Measurements from ENCODE around the gene SLC50A1.
"Not testable (repeated sequence)": the region's sequence is repeated elsewhere in the genome, so short reads cannot be mapped to it uniquely, and the experiment has no call there.

SLC50A1 gene

GRCh38 chr1:155116113-155116764 lies 19.4 kb upstream of the SLC50A1 start:
- DNase-seq (ENCODE audit: low read depth), result no peak

DNA sequence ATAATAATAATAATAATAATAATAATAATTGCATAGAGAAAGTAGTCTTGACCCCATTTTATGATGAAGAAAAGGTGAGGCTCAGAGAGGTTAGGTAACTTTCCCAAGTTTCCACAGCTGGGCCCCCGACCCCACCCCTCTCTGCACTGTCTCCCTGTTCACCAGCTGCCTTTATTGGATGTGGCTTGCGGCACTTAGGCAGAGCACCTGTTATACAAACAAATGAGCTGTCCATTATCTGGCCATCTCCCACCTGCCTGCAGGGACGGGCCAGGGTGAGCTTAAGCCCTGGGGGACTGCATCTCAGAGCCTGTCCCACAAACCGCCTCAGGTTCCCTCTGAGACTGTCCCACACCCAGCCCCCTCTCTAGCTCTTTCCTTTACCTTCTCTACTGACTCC lies 18.0 kb upstream of the SLC50A1 start:
- no peak for DNase-seq (ENCODE audit: low read depth)

- DNase-seq (ENCODE audit: low read depth), result not testable (repeated sequence)
These were observed 17.6 kb upstream of the SLC50A1 start for GRCh38 chr1:155118090-155118489.

DNA sequence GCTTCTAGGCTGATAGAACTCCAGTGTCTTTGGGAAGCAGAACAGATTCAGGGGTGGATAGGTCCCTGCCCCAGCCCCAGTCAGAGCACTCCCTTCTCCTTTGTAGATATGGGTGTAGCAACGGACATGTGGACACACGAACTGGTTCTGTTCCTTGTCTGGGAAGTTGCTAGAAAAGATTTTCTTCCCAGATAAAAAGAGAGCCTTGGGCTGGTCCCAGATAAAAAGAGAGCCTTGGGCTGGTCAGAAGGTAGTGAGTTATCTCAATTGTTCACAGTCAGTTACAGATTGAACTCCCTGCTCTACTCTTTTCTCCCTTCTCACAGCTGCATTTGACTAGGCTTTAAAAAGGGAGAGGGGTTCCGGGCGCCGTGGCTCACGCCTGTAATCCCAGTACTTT lies 15.4 kb upstream of the SLC50A1 start:
- DNase-seq (ENCODE audit: low read depth), result no peak

DNA sequence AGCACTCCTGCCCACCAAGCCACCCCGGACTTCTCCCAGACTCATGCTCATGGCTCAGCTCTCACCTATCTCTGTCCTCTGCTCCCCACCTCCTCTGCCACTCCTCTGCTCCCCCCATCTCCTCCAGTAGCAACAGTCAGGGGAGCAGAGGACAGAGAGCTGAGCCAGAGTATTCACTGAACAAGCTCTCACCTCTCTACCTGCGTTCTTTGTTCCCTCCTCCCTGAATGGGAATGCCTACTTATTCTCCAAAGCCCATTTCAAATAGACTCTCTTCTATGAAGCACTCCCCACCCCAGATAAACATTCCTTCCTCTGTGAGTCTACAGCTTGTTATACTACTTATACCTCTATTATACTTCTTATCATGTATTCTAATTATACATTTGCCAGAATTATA lies 14.4 kb upstream of the SLC50A1 start:
- no peak for DNase-seq (ENCODE audit: low read depth)

GRCh38 chr1:155122308-155122707 lies 13.3 kb upstream of the SLC50A1 start:
- DNase-seq (ENCODE audit: low read depth), result no peak

DNA sequence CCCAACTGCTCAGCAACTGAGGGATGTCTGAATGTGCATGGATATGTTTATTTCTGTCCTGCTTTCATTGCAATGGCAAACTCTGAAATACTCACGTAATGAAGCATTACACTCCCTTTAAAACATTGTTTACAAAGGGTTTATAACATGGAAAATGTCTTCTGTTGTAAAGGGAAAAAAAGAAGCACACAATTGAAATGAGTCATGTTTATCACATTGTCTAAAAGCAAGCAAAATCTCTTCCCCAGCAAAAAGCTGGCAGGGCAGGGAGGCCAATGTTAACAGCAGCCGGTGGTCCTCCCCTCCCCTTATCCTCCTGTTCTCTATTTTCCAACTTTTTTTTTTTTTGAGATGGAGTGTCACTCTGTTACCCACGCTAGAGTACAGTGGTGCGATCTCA lies 11.9 kb upstream of the SLC50A1 start:
- DNase-seq (ENCODE audit: low read depth), result no peak

GRCh38 chr1:155124503-155125463 lies 10.9 kb upstream of the SLC50A1 start:
- DNase-seq (ENCODE audit: low read depth), result no peak

- no peak for DNase-seq (ENCODE audit: low read depth)
These were observed 10.1 kb upstream of the SLC50A1 start for GRCh38 chr1:155125511-155125945.

GRCh38 chr1:155125946-155126555 lies 9.6 kb upstream of the SLC50A1 start:
- DNase-seq (ENCODE audit: low read depth), result no peak

DNA sequence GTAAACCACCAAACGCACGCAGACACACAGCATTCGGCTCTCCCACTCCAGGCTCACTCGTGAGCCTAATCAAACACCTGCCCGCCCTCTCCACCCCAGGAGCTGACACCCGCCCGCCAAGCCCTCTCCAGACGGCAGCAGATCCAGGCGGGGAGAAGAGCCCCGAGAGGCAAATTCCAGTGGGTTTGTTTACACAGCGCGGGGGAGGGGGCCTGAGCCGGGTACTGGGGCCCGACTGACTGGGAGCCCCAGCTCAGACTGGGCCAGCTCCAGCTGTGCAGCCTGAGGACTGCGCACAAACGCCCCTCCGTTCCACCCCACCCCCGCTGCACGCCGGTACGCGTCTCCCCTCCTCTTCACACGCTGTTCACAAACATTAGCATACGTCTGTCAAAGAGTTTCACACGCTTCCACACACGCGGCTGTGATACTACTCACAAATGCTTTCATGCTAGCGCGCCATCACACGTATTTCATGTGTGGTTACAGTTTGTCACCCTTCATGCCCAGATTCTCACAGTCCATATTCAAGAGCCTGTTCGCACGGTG lies 9.0 kb upstream of the SLC50A1 start:
- no peak for DNase-seq (ENCODE audit: low read depth)

DNA sequence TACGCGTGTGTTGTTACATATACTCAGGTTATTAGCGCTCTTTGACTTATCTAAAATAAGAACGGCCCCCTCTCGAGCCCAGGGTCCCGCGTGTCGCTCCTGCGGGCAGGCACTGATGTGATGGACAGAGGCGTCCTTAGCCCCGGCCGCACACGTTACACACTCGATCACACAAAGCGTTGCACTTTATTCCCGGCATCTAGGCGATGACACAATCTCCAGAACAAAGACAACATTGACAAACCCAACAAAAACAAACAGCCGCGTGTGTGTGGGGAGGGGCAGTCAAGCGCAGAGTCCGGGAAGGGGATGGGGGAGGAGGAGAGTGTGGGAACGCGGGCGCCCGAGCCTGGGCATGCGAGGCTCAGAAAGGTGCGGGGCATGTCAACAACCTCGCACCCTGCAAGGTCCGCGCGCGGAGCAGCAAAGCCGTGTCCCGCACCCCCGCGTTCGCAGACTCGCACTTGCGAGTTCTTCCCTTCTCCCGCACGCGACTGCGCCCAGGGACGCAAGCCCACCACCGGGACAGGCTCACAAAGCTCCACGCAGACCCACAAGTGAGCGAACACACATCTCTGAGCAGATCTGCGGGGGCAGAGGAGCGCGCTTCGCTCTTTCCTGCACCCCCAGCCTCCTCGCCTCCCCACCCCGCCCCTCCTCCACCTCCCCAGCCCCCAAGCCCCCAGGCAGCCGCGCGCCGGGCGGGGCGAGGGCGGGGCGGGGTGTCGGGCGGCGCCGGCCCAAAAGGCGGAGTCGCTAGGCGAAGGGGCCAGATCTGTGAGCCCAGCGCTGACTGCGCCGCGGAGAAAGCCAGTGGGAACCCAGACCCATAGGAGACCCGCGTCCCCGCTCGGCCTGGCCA lies 8.3 kb upstream of the SLC50A1 start, which contains the start of gene EFNA1:
TSS of gene EFNA1 (plus strand) at position 772 of the 862 bp plus-strand sequence. CDS start 102 bp downstream, outside the sequence.
- DNase-seq (ENCODE audit: low read depth), result peak; percentile 27

GRCh38 chr1:155127967-155128754 lies 7.5 kb upstream of the SLC50A1 start:
- no peak for DNase-seq (ENCODE audit: low read depth)

DNA sequence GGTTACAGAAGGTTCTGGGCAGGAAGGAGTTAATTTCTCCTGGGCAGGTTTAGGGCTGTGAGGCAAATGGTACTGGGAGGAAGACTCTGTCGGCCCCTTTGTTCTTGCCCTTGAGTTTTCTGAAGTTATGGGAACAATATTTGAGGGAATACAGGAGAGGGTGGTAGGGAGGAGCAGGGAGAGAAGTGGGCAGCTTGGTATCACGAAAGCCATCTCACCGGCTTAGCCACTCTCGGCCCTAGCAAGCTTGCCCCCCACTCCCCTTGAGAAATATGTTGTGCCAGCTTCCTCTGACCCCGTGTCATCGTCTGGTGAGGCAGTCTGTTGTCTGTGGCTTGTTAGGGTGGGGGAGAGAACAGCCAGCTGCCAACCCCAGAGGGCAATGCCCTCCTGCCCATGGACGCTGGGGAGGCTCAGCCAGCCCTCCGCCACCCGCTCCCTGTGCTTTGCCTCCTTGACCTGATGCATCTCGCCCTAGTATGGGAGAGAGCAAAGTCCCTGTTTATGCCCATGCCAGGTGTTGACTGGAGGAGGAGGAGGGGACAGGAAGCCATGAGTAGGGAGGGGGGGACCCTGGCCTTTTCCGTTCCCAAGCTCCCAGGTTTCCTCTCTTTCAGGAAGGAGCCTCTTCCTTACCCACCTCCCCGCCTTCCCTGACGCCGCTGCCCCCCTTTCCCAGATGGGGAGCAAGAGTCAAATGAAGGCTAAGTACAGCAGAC lies 6.7 kb upstream of the SLC50A1 start:
- no peak for DNase-seq (ENCODE audit: low read depth)

GRCh38 chr1:155130272-155131006 lies 5.2 kb upstream of the SLC50A1 start:
- DNase-seq (ENCODE audit: low read depth), result no peak

GRCh38 chr1:155131285-155131684 lies 4.4 kb upstream of the SLC50A1 start:
- DNase-seq (ENCODE audit: low read depth), result no peak

DNA sequence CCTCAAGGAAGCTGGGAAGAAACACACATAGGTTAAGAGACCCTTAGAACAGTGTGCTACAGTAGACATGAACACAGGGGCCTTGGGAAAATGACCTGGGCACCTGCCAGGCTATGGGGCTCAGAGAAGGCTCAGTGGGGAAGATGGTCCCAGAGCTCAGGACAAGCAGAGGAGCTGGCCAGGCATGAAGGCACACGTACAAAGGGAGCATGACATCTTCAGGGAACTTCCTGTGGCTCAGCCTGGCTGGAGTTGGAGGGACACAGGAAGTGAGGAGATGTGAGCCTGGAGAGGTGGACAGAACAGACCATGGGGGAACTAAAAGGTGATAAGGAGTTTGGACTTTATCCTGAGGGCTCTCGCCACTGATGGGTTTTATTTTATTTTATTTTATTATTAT lies 3.8 kb upstream of the SLC50A1 start:
- no peak for DNase-seq (ENCODE audit: low read depth)

DNA sequence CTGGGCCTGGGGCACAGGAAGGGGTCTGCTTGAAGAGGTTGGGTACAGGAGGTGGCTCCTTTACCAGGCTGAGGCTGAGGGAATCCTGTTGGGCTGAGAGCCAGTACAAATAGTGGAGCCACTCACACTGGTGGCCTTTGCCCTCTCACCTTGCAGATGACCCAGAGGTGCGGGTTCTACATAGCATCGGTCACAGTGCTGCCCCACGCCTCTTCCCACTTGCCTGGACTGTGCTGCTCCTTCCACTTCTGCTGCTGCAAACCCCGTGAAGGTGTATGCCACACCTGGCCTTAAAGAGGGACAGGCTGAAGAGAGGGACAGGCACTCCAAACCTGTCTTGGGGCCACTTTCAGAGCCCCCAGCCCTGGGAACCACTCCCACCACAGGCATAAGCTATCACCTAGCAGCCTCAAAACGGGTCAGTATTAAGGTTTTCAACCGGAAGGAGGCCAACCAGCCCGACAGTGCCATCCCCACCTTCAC lies 1.8 kb upstream of the SLC50A1 start:
- no peak for DNase-seq (ENCODE audit: low read depth)

DNA sequence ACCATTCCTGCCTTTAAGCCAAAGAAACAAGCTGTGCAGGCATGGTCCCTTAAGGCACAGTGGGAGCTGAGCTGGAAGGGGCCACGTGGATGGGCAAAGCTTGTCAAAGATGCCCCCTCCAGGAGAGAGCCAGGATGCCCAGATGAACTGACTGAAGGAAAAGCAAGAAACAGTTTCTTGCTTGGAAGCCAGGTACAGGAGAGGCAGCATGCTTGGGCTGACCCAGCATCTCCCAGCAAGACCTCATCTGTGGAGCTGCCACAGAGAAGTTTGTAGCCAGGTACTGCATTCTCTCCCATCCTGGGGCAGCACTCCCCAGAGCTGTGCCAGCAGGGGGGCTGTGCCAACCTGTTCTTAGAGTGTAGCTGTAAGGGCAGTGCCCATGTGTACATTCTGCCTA lies 1.3 kb upstream of the SLC50A1 start:
- DNase-seq (ENCODE audit: low read depth), result no peak

Measured in activated T-helper 1 cell treated with Interleukin-2 at 50 U/mL for 16 hours (primary cell).